ENCODE results near the gene IRX4.
"Not testable (repeated sequence)": the region's sequence is repeated elsewhere in the genome, so short reads cannot be mapped to it uniquely, and the experiment has no call there.

Gene IRX4

DNA sequence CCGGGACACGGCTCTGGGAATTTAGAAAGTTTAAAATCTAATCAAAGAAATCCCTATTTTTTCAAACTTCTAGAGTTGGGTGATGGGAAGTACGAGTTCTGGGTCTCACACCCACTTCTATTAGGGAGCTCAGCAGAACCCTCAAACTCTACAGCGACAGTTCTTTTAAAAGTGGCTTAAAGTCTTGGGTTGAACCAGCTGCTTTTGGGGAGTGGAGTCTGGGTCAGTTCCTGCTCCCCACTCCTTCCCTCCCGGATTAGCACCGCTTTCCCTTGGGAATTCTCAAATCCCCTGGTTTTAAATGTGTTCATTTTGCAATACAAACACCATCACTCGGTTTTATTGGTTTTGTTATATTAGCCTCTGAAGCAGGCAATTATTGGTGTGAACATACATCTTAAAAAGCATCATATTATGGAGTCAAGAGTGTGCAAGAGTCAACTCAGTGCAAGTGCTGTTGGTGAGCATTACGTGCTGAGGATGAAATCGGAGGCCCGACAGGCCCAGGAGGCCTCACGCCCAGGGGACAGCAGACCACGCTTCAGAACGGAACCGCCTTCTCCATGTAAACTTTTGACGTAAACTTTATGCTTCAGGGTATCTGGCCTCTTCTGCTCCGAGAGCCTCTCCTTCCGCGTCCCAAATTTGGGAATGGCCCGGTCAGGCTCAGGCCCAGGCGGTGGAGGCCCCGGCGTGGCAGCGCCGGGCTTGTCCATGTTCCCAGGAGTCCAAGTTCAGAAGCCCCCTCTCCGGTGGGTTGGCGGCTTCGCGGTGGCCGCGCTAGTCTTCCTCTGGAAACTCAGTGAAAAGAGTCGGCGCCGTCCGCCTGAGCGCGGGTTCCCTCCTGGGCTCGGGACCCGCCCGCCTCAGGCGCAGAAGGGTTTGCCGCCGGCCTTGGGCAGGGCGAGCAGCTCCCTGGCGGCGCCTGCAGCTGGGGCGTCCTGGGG is 5.3 kb downstream of the IRX4 start:
- DNase-seq, result no peak

DNA sequence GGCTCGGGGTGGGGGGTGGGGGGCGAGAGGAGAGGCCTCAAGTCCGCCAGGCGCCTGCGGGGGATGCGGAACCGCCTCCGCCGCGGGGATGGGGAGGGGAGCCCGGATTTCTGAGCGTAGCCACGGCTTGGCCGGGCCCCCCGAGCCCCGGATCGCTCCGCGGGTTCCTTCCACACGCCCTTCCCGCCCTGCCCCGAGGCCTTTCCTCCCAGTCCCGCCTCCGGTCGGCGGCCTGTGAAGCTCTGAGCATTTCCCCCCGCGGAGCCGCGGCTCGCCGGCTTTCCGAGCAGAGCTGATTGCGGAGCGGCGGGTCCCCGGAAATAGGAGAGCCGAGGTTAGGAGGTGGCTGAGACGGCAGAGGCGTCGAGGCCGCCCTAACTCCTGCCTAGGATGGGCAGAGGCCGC is 6.1 kb downstream of the IRX4 start:
- no peak for DNase-seq

DNA sequence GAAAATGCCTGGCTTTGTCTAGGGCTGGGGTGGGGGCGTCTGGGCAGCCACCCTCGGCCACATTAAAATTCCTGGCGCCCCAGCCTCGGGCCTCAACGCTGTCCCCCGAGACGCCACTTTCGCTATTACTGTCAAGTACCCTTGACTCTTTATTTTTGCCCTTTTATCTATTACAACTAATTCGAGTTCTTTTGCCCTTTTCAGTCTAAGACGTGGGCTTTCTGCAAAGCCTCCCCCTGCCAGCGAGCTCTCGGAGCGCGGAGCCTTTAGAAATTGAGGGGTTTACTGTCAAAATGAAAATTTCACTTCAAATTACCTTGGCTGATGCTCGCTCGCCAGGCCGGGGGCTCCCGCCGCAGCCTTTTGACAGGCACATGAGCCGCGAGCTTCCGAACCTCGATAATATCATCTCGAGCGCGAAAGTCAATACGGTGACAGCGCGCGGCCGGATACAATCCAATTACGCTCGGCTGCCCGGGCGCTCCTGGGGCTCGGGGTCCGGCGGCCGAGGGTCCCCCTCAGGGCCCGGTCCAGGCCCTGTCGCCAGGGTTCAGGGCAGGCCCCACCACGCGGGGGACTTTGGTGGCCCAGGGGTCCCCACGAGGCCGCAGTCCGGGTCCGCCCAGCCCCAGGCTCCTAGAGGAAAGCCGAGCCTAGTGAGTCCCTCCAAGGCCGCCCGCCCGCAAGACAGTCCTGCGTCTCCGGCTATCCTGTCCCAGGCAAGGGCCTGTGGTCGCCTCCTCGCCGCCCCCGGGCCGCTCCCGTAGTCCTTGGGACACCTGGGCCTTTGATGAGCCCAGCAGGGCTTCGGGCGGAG is 6.7 kb downstream of the IRX4 start:
- DNase-seq, result no peak

DNA sequence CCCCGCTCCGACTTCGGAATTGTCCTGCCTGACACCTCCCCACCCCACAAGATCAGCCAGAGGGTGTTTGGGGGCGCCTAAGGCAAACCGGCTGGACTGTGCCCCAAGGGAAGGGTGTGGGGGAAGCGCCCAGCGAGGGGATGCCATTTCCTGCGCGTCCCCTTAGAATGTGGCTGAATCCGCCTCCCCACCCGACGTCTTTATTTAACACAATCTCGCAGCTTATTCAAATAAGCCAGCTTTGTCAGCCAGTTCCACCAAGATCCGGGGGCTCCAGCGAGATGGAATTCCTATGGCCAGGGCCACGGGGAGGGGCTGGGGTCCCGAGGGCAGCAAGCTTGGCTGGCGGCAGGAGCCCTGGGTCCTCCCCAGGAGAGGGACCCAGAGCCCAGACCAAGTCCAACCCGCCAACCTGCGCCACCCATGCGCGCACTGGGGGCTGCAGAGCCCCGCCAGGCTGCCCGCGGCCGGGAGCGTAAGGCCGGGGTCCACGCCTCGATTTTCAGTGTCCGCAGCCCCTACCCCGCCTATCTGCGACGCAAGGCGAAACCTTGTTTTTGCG is 7.4 kb downstream of the IRX4 start:
- no peak for DNase-seq

DNA sequence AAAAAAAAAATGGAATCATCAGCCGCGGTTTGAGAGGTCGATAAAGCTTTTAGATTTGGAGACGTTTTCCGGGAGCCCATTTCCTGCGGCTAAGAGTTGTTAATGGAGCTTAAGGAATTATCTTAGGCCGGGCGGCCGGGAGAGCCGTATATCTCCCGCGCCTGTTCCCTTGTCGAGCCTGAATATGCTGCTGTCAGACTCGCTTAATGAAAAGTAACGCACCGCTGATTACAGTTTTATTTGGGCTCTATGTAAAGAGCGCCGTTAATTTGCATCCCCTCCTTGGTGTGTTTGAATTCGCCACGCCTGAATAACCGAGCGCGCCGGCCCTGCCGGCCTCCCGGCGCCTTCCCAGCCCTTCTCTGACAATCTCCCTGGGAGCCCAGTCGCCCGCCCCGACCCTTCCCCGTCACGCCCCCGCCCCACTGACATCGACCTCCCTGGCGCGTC is 7.9 kb downstream of the IRX4 start:
- DNase-seq, result no peak

DNA sequence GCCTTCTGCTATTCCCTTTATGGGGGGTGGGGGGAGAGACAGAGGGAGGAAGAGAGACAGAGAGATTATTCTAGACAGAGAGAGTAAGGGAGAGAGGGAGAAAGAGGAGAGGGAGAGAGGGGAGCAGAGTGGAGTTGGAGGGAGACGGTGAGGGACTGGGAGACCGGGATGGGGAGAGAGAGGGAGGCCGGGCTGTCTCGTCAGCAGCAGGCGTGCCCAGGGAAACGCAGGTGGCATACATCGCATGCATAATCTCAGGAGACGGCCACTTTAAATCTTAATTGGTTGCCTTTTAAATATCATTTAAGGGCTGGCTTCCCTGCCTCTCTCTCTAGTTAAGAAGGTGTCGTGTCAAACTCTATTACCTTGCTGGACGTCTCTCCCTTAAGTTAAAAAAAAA is 8.4 kb downstream of the IRX4 start:
- no peak for DNase-seq

DNA sequence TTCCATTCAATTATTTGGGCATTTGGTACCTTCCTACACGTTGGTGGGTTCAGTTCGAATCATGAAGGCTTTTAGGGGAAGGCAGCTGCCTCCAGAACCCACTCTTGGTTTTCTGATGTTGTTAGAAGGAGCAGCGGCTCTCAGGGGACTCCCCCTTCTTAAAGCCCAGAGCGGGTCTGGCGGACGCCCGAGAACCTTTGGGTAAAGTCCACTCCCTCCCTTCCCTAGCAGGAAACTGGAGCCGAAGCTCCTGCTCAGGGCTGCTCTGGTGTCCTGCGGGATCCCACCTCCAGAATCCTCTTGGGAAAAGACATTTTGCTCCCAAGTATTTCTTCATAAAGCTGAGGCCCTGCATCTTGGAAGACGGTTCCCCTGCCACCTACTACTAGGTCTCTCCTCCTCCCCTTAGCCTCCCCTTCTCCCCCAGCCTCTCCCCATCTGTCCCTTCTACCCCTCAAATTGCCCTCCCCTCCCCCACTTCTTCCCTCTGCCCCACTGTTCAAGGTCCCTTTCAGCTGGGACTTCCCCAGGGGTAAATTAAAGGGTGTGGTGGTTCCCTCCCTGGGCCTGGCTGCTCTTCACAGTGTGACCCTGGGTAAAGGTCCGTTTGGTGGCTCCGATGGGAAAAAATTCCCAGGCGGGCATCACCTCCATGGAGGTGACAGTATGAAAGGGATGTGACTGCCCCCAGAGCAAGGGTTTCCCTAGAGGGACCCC is 9.3 kb downstream of the IRX4 start:
- no peak for DNase-seq

DNA sequence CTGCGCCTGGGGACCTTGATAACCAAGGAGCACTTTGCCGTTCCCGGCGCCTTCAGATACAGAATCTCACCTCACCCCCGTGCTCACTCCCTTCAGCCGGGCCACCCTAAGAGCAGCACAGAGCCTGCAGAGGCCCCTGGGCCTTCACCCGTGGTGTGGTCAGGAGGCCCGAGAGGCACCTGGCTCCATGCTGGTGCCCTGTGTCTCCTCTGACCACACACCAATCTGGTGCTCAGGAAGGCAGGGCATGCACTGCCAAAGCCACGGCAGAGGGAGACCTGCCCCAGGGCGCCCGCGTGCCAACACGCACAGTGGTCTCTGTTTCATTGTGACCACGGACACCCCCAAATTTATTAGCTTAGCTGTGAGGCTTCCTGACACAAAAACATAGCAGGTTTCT is 11.3 kb downstream of the IRX4 start:
- no peak for DNase-seq

DNA sequence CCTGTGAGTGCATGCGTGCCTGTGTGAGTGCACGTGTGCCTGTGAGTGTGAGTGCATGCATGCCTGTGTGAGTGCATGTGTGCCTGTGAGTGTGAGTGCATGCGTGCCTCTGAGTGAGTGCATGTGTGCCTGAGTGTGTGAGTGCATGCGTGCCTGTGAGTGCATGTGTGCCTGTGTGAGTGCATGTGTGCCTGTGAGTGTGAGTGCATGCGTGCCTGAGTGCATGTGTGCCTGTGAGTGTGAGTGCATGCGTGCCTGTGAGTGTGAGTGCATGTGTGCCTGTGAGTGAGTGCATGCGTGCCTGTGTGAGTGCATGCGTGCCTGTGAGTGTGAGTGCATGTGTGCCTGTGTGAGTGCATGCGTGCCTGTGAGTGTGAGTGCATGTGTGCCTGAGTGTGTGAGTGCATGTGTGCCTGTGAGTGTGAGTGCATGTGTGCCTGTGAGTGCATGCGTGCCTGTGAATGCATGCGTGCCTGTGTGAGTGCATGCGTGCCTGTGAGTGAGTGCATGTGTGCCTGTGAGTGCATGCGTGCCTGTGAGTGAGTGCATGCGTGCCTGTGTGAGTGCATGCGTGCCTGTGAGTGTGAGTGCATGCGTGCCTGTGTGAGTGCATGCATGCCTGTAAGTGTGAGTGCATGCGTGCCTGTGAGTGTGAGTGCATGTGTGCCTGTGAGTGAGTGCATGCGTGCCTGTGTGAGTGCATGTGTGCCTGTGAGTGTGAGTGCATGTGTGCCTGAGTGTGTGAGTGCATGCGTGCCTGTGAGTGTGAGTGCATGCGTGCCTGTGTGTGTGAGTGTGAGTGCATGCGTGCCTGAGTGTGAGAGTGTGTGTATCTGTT is 12.1 kb downstream of the IRX4 start:
- not testable (repeated sequence) for DNase-seq

DNA sequence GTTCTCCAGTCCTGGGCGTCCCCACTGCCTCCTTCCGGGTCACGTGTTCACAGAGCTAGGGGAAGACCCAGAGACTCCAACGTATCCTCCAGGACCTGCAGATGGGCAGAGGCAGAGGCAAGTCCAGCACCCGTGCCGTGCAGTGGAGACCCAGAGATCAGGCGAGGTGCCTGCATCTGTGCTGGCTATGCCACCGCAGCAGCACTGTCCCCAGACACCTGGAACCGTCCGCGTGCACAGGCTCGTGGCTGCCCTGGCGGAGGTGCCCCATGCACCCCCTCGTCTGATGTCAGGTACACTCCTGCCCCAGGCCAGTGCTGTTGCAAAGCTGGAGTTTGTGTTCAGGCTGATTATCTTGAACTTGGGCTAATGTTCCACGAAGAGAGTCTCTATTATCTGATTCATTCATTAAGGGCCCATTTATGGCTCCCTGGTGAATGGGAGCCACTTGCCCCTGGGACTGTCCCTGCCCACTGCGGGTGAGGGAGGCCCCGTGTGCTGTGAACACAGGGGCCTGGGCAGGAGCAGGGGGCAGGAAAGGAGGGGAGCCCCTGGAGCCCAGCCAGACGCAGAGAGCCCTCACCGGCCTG is 13.7 kb downstream of the IRX4 start:
- no peak for DNase-seq

DNA sequence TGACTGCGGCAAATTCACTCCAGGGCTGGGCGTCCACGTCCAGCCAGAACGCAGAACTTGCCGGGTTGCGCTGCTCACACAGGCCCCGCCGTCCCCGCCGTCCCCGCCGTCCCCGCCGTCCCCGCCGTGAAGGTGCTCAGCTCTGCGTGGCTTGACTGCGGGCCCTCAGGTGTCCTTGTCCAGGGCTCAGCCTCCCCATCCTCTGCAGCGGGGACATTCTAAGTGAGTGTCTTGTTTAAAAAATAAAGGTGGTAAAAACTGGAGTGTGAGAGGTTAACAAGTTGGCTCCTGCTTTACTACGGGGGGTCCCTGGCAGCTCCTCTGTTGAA is 14.9 kb downstream of the IRX4 start:
- no peak for DNase-seq

DNA sequence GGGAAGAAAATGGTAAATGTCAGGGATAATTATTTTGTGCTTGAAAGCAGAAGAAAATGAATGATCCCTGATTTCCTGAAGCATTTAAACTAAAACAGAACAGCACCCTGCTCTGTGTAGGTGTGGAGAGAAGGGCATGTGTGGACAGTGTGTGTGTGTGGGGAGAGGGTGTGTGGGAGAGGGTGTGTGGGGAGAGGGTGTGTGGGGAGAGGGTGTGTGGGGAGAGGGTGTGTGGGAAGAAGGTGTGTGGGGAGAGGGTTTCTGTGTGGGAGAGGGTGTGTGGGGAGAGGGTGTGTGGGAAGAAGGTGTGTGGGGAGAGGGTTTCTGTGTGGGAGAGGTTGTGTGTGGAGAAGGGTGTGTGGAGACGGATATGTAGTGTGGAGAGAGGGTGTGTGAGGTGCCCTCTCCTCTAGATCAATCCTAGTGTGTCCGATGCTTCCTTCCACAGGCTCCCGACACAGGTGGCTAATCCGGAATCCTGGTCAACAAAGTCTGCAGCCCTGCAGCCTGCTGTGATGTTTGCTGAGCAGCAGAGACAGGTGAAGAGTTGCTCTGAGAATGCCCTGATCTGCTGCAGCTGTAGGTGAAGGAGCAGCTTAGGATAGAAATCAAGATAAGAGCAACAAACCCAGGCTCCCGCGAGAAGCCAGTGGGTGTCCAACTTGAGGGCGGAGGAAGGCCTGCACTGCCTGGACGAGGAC is 15.5 kb downstream of the IRX4 start:
- DNase-seq, result no peak

DNA sequence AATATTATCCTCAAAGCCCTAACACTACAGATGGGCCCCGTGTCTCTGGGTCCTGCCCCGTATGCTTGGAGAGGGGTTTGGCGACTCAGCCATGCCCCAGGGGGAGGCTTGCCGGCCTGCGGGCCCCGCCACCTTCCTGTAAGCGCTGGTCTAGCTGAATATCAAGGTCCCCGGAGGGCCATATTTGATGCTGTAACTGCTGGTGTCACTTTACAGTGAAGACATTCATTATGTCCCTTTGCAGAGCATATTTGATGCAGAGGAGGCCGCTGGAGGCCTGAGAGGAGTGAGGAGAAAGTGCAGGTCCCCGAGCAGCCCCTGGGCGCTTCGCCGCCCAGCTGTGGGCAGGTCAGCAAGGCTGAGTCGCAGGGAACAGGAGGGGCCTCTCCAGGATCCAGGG is 16.8 kb downstream of the IRX4 start:
- no peak for DNase-seq

DNA sequence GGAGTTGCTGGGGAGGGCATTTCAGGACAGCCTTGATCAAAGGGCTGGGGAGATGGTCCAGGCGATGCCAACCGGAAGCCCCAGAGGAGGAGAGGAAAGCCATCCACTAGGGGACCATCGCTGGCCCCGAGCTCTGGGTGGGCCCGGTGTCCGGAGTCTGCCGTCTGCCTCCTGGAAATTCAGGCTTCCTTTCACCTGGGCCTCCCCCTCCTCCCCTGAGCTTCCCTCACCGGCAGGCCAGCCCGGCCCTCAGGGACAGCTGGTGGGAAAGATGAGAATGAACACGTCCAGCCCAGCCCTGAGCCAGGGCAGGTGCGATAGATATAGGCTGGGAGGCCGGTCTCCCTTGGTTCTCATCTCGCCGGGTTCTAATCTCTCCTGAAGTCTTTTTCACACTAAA is 17.2 kb downstream of the IRX4 start:
- no peak for DNase-seq

DNA sequence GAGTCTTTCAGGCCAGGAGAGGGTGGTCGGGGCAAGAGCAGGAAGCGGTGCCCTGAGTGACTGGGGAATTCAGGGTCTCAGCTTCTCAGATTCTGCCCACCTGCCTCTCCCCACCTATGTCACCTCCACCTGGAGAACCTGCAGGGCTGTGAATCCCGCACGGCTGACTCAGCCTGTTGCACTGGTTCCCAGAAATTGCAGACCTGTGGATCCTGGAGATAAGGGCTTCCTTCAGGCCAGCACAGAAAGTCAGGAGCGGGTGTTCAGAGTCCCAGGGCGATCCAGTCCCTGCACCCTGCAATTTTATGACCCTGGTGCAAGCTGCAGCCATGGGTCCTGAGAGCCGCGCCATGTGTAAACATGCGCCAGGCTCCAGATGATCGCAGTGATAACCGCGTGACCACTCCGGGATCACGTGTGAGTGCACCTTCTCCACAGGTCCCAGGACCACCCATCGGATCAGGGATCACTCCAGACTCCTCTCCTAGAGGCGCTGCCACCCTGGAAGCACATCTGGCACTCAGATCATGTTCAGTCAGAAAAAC is 17.8 kb downstream of the IRX4 start:
- DNase-seq, result no peak

DNA sequence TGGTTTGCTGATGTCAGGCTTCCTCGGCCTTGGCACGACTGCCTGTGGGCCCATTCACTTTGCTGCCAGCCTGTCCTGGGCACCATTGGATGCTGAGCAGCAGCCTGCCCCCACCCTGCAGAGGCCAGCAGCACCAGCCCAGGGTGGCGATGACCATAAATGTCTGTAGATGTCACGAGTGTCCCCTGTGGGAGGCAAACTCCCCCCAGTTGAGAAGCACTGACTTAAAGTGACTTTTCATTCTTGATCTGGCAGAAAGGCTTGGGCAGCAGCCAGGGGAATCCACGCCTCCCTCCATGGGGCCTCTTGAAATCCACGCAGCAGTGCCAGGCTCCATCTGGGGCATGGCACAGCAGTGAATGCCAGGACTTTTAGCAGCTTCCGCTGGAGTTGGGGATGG is 21.8 kb downstream of the IRX4 start:
- no peak for DNase-seq

DNA sequence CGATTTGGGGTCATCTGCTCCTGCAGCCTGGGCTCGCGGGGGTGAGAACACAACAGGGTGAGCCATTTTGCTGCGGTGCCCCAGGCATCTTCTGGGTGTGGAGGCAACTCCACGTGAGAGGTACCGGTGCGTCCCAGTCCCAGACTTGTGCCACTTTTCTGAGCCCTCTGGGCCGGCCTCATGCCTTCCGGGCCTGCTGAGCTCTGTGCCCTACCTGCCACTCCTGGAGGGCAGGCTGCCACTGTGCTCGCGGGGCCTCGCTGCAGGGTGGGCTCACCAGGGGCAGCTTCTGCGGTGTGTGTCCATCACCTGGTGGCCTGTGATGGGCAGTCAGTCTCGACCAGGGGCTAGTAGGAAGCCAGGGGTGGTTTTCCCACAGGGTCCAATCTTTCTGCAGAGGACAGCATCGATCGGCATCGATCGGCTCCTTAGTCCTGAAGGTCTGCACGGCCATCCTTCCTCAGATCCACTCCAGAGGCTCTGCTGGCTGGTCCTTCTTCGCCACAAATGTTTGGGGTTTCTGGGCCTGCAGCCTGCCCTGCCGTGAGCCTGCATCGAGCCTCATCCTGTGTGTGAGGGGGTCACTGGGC is 22.6 kb downstream of the IRX4 start:
- DNase-seq, result no peak

DNA sequence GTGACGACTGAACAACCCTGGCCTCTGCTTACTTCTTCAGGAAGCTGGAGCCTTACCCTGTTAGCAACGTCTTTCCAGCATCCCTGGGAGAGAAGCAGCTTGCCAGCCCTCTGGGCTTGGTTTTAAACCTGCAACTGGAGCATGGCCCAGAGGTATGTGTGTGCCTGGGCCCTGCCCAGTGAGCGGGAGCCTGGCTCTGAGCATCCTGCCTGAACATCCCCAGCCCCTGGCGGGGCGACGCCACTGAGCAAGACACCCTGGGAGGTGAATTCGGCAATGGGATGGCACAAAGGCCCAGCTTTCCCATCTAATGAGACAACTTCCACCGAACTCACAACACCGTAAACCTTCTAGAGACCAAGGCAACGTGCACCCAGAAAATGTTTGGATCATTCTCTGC is 23.6 kb downstream of the IRX4 start:
- no peak for DNase-seq

DNA sequence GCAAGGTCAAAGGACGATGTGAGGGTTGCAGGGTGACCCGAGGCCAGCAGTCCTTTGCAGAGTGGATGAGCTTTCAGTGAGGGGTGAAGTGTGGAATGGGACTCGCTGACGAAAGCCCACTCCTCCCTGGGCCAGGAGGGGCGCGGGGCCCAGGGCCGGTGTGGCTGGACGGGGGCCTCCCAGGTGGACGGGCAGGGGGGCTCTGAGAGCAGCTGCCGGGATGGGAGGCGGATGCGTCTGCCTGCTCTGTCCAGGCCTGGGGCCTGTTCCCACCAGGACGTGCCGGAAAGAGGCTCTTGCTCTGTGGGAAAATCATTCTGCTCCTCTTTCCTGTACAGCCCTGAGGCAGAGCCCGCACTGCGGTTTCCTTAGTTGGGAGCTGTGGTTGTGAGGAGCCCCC is 24.3 kb downstream of the IRX4 start:
- DNase-seq, result no peak

DNA sequence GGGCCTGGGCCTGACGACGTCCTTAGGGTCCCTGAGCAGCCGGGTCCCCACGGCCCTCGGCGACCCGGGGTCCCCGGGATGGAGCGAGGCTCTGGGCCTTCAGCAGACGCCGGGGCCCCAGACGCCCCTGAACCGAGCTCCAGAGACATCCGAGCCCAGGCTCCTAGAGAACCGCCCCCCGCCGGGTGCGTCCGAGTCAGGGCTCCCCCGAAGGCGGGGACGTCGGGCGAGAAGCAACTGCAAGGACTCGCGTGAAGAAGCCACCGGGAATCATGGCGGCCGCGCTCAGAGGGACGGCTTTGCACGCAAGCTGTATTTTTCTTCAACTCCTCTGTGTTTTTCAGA is 25.5 kb downstream of the IRX4 start:
- DNase-seq, result no peak

All from stimulated activated CD8-positive, alpha-beta memory T cell treated with anti-CD3 and anti-CD28 coated beads, Interleukin-4, amount 100 ng/mL, for 48 hours (primary cell).